K562 (cell line): ENCODE measurements around the gene LRP1B. TPM values are rescaled to one million over a fixed set of nuclear protein-coding genes. Genes with fewer than 3 reads are reported as not detected.

ENCODE experiments used
- ATAC-seq: fragments of 200-7000 bp; cut with Tn5 transposase; 3 replicates; pipeline ENCODE4 v1.9.1; 2020; ENCODE audit warnings: moderate library complexity
- BruUV-seq: library from RNA; stranded (reverse); fragments of 400-500 nt; replicated peaks from 2 replicates; lab custom pipeline; 2021; lab: Mats Ljungman, UMichigan
- CTCF ChIA-PET: fragments of 300-600 bp; formaldehyde crosslinking; extraction: SDS; loops from one replicate; lab custom pipeline; 2021; ENCODE audit warnings: low intra/inter-chr PET ratio; lab: Yijun Ruan, JAX
- POLR2A ChIA-PET: fragments of 300-600, 350-650 bp; sonication (Branson Sonifier 250); formaldehyde crosslinking; extraction: SDS; loops from one replicate; lab custom pipeline; 2021; ENCODE audit warnings: antibody characterized with exemption, inconsistent platforms; lab: Yijun Ruan, JAX
- DNase-seq, 4 experiments: peaks; one replicate each; pipeline versions ENCODE4 v3.0.0 to v3.0.0-alpha.2; 2011 to 2018; ENCODE audit warnings: low spot score in 3 of 4, mixed read lengths in 3 of 4; ENCODE audit errors: extremely low read depth in 1 of 4
- FAIRE-seq: peaks from 2 replicates; lab custom pipeline; 2011; peaks lifted over from hg19 to GRCh38; lab: Jason Lieb, UNC
- H2AFZ ChIP-seq: 2 replicates; pipeline ENCODE4 v1.6.0; 2011; ENCODE audit warnings: low read depth, low read length, control low read depth, inconsistent platforms
- H3K27ac ChIP-seq: fragments of 200-600 bp; 3 replicates; pipeline ENCODE4 v1.8.0; 2011; ENCODE audit warnings: low read depth, mild to moderate bottlenecking, control low read depth, inconsistent platforms, low read length, moderate library complexity, mixed read lengths; ENCODE audit errors: extremely low read depth
- H3K27me3 ChIP-seq, 2 experiments: fragments of 300-600 bp in 1 of 2; 2 replicates in 1 of 2; 3 replicates in 1 of 2; pipeline versions ENCODE4 v1.6.0 to v1.8.0; 2011; ENCODE audit warnings: inconsistent platforms in 2 of 2, low read length in 2 of 2, mild to moderate bottlenecking in 1 of 2, mixed read lengths in 1 of 2, moderate library complexity in 1 of 2; ENCODE audit not compliant: control insufficient read depth in 2 of 2, insufficient read depth in 2 of 2
- H3K36me3 ChIP-seq: fragments of 300-600 bp; 3 replicates; pipeline ENCODE4 v1.8.0; 2011; ENCODE audit warnings: mild to moderate bottlenecking, low read length, inconsistent platforms; ENCODE audit not compliant: control insufficient read depth, insufficient read depth
- H3K4me1 ChIP-seq, 2 experiments: fragments of 200-600 bp in 1 of 2; replicated peaks in 1 of 2; 2 replicates in 1 of 2; 3 replicates in 1 of 2; pipeline versions ENCODE4 v1.5.1 to v1.8.0; 2011; ENCODE audit warnings: inconsistent platforms in 2 of 2, low read length in 2 of 2, mild to moderate bottlenecking in 1 of 2, mixed read lengths in 1 of 2, moderate library complexity in 1 of 2; ENCODE audit not compliant: control insufficient read depth in 2 of 2, insufficient read depth in 2 of 2
- H3K4me2 ChIP-seq: 2 replicates; pipeline ENCODE4 v1.6.1; 2011; ENCODE audit warnings: low read length, control low read depth, inconsistent platforms, mixed read lengths; ENCODE audit not compliant: insufficient read depth
- H3K4me3 ChIP-seq: fragments of 200-600 bp; sonication (generic), shearing (Covaris generic); 2 replicates; pipeline ENCODE4 v1.5.1; 2016; ENCODE audit warnings: control low read depth, inconsistent platforms
- H3K79me2 ChIP-seq: fragments of 200-600 bp; 3 replicates; pipeline ENCODE4 v1.8.0; 2011; ENCODE audit warnings: low read length, inconsistent platforms; ENCODE audit not compliant: control insufficient read depth, insufficient read depth
- H3K9ac ChIP-seq, 2 experiments: 2 replicates each; pipeline versions ENCODE4 v1.6.0 to v1.6.1; 2011; ENCODE audit warnings: low read depth in 2 of 2, low read length in 2 of 2, control low read depth in 1 of 2, inconsistent platforms in 1 of 2, mild to moderate bottlenecking in 1 of 2, mixed read lengths in 1 of 2; ENCODE audit not compliant: insufficient read depth in 1 of 2
- H3K9me1 ChIP-seq: one replicate; pipeline ENCODE4 v1.6.0; 2011; ENCODE audit warnings: inconsistent platforms, mild to moderate bottlenecking, low read length, moderate library complexity; ENCODE audit not compliant: control insufficient read depth, insufficient read depth
- H3K9me3 ChIP-seq: replicated peaks from 2 replicates; pipeline ENCODE4 v1.5.1; 2011; ENCODE audit warnings: low read depth, low read length, inconsistent platforms; ENCODE audit not compliant: control insufficient read depth, insufficient read depth
- H4K20me1 ChIP-seq: replicated peaks from 2 replicates; pipeline ENCODE4 v1.6.1; 2011; ENCODE audit warnings: low read length, inconsistent platforms, mixed read lengths; ENCODE audit not compliant: control insufficient read depth, insufficient read depth
- GTF3C2 ChIP-seq: IDR thresholded peaks from 3 replicates; pipeline ENCODE4 v1.6.1; 2011; ENCODE audit warnings: borderline replicate concordance, mild to moderate bottlenecking, moderate library complexity; ENCODE audit not compliant: insufficient read length; ENCODE audit errors: extremely low read depth
- MEF2D ChIP-seq: conservative IDR thresholded peaks from 2 replicates; pipeline ENCODE4 v1.6.1; 2016; ENCODE audit warnings: low read depth, missing genetic modification characterization, missing compliant biosample characterization
- NFIX ChIP-seq: fragments of 250-450 bp; sonication (Bioruptor Pico); IDR thresholded peaks from 2 replicates; pipeline ENCODE4 v1.4.0; 2020; ENCODE audit warnings: low read depth, mild to moderate bottlenecking, moderate library complexity
- PBX2 ChIP-seq, 2 experiments: IDR thresholded peaks in 1 of 2; conservative IDR thresholded peaks in 1 of 2; 2 replicates each; pipeline ENCODE4 v1.6.1; 2016; ENCODE audit warnings: low read depth in 2 of 2, mild to moderate bottlenecking in 1 of 2, missing compliant biosample characterization in 1 of 2, missing genetic modification characterization in 1 of 2, moderate library complexity in 1 of 2
- SMAD4 ChIP-seq: fragments of 250-450 bp; sonication (Bioruptor Pico); conservative IDR thresholded peaks from 2 replicates; pipeline ENCODE4 v1.8.0; 2021; ENCODE audit warnings: inconsistent platforms, mild to moderate bottlenecking, moderate library complexity
- SNAPC5 ChIP-seq: fragments of 250-450 bp; sonication (Bioruptor Pico); IDR thresholded peaks from 2 replicates; pipeline ENCODE4 v1.8.0; 2021; ENCODE audit warnings: moderate library complexity, mild to moderate bottlenecking, inconsistent platforms
- SREBF1 ChIP-seq: fragments of 150-350 bp; IDR thresholded peaks from 2 replicates; pipeline ENCODE4 v1.6.1; 2014; ENCODE audit warnings: antibody characterized with exemption, low read depth, low read length, borderline replicate concordance
- SRF ChIP-seq, 2 experiments: fragments of 250-450, 450-650 bp in 1 of 2; sonication (Bioruptor Pico) in 1 of 2; sonication (generic) in 1 of 2; formaldehyde crosslinking; IDR thresholded peaks; 2 replicates each; pipeline versions ENCODE4 v1.5.0 to v1.5.1; 2020 to 2022; ENCODE audit warnings: mild to moderate bottlenecking in 1 of 2, missing genetic modification reagents in 1 of 2
- USF1 ChIP-seq: sonication (generic); formaldehyde crosslinking; IDR thresholded peaks from 2 replicates; pipeline ENCODE4 v1.9.0; 2022; ENCODE audit warnings: mild to moderate bottlenecking, missing genetic modification reagents
- WGBS: fragments of 100-300 bp; shearing (Covaris generic); methylation state at CpG from one replicate; pipeline ENCODE4 v1.1.6; 2016; ENCODE audit warnings: low coverage, mixed read lengths; ENCODE audit not compliant: insufficient coverage; ENCODE audit errors: missing lambda C conversion rate; 5-methylcytosine and 5-hydroxymethylcytosine counted together
- in situ Hi-C: fragments of 300-500 bp; cut with MboI; formaldehyde crosslinking; loops from 4 replicates; pipeline ENCODE4 v1.15.0; 2018; ENCODE audit warnings: inconsistent platforms, mixed read lengths
- intact Hi-C: fragments of 100-400 bp; cut with micrococcal nuclease; formaldehyde crosslinking; loops from 2 replicates; pipeline ENCODE4 v1.14.2; 2022
- polyA plus RNA-seq, 8 experiments: library from polyadenylated mRNA; depleted of rRNA in 4 of 8; stranded (reverse) in 5 of 8; unstranded in 3 of 8; fragments of >200 nt; fragmentation: Nextera tagmentation in 2 of 8; fragmentation: Illumina TruSeq in 1 of 8; extraction: Ambion mirVana in 2 of 8; extraction: Trizol in 1 of 8; gene quantifications; 2 replicates each; pipeline versions ENCODE4 v1.2.1 to v1.2.3, GENCODE V29; 2011 to 2014; ENCODE audit warnings: inconsistent platforms in 1 of 8, missing spikeins in 1 of 8
- total RNA-seq, 7 experiments: library from RNA; depleted of rRNA in 6 of 7; stranded (reverse); fragments of >200 nt in 6 of 7; fragmentation: Illumina TruSeq in 2 of 7; extraction: Trizol in 2 of 7; gene quantifications; 2 replicates each; pipeline versions ENCODE4 v1.2.1 to v1.2.3, GENCODE V29; 2011 to 2021; ENCODE audit warnings: low replicate concordance in 1 of 7

LRP1B gene
- total and polyA plus RNA-seq, 9 of the 15 experiments (the other 6 are each of a cell fraction or from before 2014, with no cell fraction given): not detected

GRCh38 chr2:141499123-141499522 is 631.7 kb downstream of the LRP1B start (continued):
- TF ChIP-seq PBX2 (CRISPR knock-in tag; IDR thresholded peaks at IDR 0.05; ENCODE audit: low read depth): no peak
- TF ChIP-seq PBX2 (tag; conservative IDR thresholded peaks at IDR 0.05; ENCODE audit: low read depth): no peak
- TF ChIP-seq SREBF1: no peak

- Histone ChIP-seq H3K36me3 (no peaks in the 10 kb centered on the region), H3K9me1 (no peaks in the 10 kb centered on the region), H3K27me3 (no peaks in the 10 kb centered on the region), H4K20me1 (no peaks in the 10 kb centered on the region), H3K9me3 (no peaks in the 10 kb centered on the region), H3K9ac (no peak overlapping the region), H3K4me1 (no peaks in the 10 kb centered on the region), H3K27ac (no peak overlapping the region), H3K4me2 (no peak overlapping the region), H2AFZ (no peak overlapping the region), H3K4me3 (no peak overlapping the region), H3K79me2 (no peaks in the 10 kb centered on the region)
- ATAC-seq: no peak
- in situ Hi-C loops: no loop called here
- ChIA-PET POLR2A (no interaction called here), CTCF (no interaction called here)
- WGBS: 0% methylated on average over 1 of the region's 1 CpG
- no TSS peak for BruUV-seq
- no peak for DNase-seq
- TF ChIP-seq SRF (CRISPR knock-in tag; IDR thresholded peaks at IDR 0.05) (no peak), MEF2D (tag) (no peak), NFIX (CRISPR knock-in tag) (no peak), SMAD4 (CRISPR knock-in tag) (no peak), GTF3C2 (no peak), USF1 (CRISPR knock-in tag) (no peak), SNAPC5 (CRISPR knock-in tag) (no peak)
- intact Hi-C loops: no loop called here
- FAIRE-seq: no peak
These were observed 632.3 kb downstream of the LRP1B start for GRCh38 chr2:141498561-141498960.
